GM18526 (cell line): ENCODE data around the gene KCNK1.

Experiments used
- POLR2A ChIP-seq: IDR thresholded peaks from 3 replicates; pipeline ENCODE4 v1.6.1; 2011; ENCODE audit not compliant: insufficient read length; ENCODE audit errors: extremely low read depth

Gene KCNK1

GRCh38 chr1:233621923-233622322 is 8.0 kb downstream of the KCNK1 start:
- no peak for TF ChIP-seq POLR2A

DNA sequence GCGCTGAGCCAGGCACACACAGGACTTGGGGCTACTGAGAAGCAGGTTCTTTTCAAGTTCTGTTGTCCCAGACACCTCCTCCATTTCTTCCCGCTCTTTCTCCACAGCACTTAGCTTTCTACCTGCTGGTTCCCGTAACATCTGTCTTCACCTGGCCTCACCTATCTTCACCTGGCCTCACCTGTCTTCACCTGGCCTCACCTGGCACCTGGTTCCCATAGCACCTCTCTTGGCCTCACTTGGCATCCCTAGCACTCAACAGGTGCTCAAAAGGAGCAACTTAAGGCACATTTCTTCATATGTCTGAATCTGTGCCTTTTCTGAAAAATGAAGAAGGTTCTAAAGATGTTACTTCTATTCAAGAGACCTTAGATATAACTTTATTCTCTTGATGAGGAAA is 10.4 kb downstream of the KCNK1 start:
- TF ChIP-seq POLR2A, result no peak

GRCh38 chr1:233625087-233625486 is 11.2 kb downstream of the KCNK1 start:
- TF ChIP-seq POLR2A, result no peak

GRCh38 chr1:233625510-233625981 is 11.6 kb downstream of the KCNK1 start:
- TF ChIP-seq POLR2A, result no peak

DNA sequence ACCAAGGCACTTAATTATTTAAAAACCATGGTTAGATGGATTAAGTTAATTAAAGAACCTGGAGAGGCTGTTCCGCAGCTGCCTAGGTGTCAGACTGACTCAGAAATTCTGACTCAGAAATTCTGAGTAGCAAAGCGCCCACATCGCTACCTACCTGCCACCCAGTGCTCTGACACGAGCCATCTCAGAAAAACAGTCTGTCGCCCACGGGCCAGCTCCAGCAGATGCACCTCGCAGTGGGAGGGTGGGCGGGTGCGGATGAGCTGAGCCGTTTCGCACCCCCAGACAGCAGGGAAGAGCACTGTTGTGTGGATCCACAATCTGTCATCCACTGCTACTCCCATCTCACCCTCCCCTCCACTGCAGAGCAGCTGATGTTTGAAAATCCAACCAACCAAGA is 13.5 kb downstream of the KCNK1 start:
- TF ChIP-seq POLR2A, result no peak

DNA sequence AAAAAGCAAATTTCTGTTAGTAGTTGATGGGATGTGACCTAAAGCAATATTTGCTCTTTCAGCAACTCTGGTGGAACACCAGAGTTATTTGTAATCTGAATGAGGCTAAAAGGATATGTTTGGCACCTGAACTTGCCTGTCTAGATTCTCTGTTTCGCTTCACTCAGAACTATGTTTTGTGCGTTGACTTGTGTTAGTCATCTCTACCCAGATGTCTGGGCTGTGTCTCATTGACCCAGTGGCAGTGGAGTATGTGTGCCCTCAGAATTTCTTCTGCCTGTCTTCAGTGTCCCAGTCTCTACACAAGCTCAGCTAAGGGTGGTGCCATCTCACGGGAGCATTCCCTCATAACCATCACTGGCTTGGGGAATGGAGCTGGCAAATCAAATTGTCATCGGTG is 13.9 kb downstream of the KCNK1 start:
- TF ChIP-seq POLR2A, result no peak

DNA sequence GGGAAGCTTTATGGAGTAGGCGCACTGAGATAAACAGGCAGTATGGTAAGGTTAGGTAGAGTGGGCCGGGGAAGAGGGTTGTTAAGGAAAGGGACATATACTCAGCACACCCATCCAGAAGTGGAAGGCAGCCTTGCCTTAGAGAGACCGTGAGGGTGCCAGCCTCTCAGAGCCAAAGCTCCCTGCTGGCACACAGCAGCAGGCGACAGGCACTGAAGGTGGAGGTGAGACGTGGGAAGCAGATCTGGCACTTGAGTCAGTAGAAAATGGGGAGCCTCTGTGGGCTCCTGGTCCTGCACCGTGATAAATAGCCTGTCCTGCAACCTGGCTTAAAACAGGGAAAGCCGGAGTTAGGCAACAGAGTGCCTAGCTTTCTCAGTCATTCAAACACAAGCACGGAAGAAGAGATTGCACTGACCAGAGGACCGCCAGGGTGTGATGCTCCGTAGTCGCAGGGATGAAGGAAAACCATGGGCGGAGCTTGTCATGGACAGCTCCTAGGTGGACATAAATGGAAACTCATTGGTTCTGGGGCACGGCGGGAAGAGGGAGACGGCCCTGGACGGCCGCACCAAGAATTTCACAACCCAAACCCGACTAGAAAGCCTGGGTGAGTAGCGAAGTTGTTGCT is 15.5 kb downstream of the KCNK1 start:
- no peak for TF ChIP-seq POLR2A

GRCh38 chr1:233631810-233632405 is 18.0 kb downstream of the KCNK1 start:
- TF ChIP-seq POLR2A, result no peak

GRCh38 chr1:233632436-233632835 is 18.5 kb downstream of the KCNK1 start:
- TF ChIP-seq POLR2A, result no peak

DNA sequence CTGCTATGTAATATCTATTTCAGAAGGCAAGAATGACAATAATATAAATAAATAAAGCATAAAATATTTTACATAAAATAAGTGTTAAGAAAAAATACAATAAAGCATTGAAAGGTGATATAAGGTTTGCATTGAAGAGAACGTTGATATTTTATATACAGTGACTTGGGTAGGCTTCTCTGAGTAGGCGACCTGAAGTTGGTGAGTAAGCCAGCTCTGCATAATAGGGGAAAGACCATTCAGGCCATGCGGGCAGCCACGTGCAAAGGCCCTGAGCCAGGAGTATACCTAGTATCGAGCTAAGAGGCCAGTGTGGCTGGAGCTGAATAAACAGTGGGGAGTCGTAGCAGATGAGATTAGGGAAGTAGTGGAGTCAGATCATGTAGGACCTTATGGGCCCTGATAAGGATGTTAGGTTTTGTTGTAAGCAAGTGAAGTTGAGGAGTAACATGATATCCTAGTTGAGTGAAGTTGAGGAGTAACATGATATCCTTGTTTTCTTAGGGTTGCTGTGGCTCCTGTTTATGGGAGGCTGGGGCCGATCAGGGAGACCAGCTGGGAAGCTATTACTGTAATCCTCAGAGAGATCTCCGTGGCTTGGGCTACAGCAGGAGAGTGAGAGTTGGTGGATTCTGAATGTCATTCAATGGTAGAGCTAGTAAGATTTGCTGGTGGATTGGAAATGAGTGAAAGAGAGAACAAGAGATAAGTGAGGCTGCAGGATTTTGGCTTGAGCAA is 22.0 kb downstream of the KCNK1 start:
- no peak for TF ChIP-seq POLR2A

DNA sequence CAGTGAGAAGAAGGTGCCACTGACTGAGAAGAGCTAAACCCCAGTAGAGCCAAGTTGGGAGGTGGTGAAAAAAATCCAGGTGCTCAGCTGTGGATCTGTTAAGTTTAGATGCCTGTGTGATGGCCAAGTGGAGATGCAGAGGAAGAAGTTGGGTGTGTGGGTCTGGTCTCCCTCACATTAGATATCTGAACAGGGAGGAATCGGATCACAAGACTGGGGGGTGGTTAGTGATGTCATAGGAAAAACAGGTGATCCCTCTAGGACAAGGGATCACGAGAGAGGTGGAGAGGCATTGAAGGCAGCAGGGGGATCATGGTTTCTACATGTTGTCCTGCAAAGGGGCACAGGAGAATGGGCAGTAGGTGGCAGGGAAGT is 22.6 kb downstream of the KCNK1 start:
- no peak for TF ChIP-seq POLR2A

DNA sequence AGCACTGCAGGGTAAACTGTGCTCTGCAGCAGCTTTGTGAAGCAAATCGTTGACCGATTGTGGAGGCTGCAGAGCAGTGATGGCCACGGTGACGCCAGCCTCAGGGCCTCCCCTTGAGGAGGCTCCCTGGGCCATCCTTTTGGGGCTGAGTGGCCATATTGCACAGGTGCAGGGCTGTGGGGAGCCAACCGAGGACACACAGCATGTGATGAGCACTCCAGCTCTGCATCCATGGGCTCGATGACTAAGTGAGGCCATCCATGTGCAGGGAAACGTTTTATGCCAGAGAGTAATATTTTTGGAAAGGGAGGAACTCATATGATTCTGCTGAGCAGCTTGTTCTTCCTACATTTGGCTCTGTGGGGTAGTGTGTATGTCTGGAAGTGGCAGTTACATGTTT is 24.6 kb downstream of the KCNK1 start:
- no peak for TF ChIP-seq POLR2A

DNA sequence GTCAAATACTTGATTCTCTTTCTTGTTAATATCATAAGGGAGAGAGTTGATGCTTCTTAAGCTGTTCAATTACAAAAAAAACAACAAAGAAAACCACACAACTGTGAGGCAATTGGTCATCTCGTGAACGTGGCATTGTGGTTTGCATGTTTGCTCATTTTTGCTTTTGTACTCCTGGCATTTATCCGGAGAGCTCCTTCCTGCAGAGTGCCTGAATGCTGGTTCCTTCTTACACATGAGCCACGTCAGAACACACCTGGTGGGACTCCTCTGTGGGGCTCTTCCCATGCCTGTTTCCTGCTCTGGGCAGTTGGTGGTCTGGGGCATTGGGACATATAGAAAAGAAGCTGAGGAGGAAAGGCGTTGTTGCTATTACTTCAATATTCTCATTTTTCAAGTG is 25.7 kb downstream of the KCNK1 start:
- TF ChIP-seq POLR2A, result no peak

- no peak for TF ChIP-seq POLR2A
These were observed 26.3 kb downstream of the KCNK1 start for GRCh38 chr1:233640179-233640578.

DNA sequence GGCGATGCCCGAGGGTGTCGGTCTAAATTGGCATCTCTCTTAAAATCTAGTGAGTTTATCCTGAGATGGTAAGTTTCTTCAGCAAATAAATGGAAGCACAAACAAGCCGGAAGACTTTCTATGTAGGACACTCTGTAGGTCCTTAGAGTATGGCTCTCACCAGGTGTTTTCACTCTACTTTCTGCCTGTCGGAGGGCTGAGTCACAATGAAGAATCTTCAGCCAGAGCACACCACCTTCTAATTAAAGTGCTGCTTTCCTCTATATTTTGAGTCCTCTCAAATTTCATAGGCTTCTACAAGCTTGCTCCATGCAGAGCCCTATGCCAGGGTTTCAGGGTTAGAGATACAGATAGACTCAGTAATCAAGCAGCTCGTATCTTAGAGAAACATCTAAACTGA is 27.1 kb downstream of the KCNK1 start:
- TF ChIP-seq POLR2A, result no peak

DNA sequence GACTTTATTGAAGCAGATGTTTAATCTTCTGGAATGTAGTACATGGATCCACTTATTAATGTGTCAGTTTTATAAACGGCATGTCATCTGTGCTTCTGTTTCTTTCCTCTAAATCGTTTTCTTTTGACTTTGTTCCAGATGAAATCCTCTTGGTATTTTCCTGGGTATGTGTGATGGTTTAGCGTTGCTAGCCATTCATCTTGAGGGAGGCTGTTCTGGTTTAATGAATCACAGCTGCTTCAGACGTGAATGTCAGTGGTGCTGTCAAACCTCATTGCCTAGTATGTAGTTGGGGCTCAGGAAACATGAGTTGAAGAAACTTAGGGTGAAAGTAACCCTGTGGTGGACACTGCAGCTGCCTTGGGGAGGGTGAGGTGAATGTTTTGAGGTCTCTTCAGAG is 33.2 kb downstream of the KCNK1 start:
- no peak for TF ChIP-seq POLR2A
